Measurements from ENCODE around the gene MARCHF2. TPM values are rescaled to one million over a fixed set of nuclear protein-coding genes. Genes with fewer than 3 reads are reported as not detected.
"Not testable (repeated sequence)": the region's sequence is repeated elsewhere in the genome, so short reads cannot be mapped to it uniquely, and the experiment has no call there.

Gene MARCHF2
- total RNA-seq: 10 to 100 TPM; 10.3 to 11.1 TPM

DNA sequence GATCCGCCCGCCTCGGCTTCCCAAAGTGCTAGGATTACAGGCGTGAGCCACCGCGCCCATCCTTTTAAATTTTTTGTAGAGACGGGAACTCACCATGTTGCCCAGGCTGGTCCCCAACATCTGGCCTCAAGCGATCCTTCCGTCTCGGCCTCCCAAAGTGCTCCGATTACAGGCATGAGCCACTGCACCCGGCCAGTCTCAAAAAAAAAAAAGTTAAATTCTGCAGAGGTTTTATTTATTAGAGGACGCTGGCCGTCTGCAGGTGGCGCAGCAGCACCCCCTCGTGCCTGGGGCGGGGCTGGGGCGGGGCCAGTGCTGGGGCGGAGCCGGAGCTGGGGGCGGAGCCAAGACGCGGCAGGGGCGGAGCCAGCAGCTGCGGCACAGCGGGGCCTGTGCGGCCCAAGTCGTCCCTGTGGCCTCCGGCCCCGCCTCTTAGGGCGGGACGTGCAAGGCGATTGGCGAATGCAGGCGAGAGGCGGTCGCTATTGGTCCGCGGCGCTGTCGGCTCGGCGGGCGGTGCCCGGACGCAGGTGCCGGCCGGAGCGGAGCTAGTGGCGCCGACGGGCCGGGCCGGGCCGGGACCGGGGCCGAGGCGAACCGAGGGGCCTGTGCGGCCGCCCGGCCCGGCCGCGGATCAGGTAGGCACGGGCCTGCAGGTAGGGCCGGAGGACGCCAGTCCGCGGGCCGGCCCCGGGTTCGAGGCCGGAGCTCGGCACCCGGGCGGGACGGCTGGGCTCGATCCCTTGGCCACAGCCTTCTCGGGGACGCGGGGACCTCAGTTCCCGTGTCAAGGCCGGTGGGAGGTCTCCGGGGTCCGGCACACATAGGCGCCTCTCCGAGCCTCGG, at the start of gene MARCHF2:
Gene MARCHF2, plus strand, starts transcription at position 523 of the 846 bp plus-strand sequence. CDS start 8,536 bp downstream, outside the sequence.
- ChIA-PET CTCF (interaction anchor here (0.7 to 3.8 kb wide), 12 partner anchors 12 to 167 kb away, joined by 3 to 22 read pairs (median 4); partner anchors contain the start of genes MYO1F, RAB11B and ZNF414), POLR2A (interaction anchor here (0.6 to 2.1 kb wide), 9 partner anchors 8 to 203 kb away, joined by 3 to 9 read pairs (median 4); partner anchors contain the start of genes HNRNPM, MYO1F and ZNF414)

DNA sequence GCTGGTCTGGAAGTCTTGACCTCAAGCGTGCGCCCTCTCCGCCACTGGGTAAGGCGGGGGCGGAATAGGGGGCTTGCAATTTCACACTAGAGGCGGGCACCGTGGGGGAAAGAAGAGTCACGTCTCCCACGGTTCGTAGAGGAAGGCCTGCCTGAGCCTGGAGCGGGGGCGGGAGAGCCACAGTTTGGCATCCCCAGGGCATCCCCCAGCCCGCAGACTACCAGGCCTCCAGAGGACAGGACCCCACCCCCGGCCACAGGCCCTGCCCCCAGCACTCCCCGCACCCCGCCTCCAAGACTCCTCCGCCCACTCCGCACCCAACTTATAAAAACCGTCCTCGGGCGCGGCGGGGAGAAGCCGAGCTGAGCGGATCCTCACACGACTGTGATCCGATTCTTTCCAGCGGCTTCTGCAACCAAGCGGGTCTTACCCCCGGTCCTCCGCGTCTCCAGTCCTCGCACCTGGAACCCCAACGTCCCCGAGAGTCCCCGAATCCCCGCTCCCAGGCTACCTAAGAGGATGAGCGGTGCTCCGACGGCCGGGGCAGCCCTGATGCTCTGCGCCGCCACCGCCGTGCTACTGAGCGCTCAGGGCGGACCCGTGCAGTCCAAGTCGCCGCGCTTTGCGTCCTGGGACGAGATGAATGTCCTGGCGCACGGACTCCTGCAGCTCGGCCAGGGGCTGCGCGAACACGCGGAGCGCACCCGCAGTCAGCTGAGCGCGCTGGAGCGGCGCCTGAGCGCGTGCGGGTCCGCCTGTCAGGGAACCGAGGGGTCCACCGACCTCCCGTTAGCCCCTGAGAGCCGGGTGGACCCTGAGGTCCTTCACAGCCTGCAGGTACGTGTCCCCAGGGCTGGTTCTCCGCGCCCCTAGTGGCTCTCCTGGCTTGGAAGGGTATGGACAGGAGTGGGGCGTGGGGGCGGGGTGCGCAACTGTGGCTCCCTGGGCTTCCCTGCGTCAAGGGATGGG, 49.0 kb upstream of the MARCHF2 start, which contains the start of gene ANGPTL4:
Gene ANGPTL4, plus strand, starts transcription at position 353 of the 969 bp plus-strand sequence. Its CDS starts 167 bp downstream, at position 520.
- CTCF ChIA-PET: interaction anchor here (0.6 to 2.1 kb wide), 5 partner anchors 10 to 1585 kb away, joined by 3 to 11 read pairs (median 3); no protein-coding TSS in a partner anchor
- POLR2A ChIA-PET: interaction anchor here (0.6 to 1.7 kb wide), 2 partner anchors 26 to 1592 kb away, joined by 4 to 6 read pairs; partner anchors contain the start of genes RAB11B and VAV1

DNA sequence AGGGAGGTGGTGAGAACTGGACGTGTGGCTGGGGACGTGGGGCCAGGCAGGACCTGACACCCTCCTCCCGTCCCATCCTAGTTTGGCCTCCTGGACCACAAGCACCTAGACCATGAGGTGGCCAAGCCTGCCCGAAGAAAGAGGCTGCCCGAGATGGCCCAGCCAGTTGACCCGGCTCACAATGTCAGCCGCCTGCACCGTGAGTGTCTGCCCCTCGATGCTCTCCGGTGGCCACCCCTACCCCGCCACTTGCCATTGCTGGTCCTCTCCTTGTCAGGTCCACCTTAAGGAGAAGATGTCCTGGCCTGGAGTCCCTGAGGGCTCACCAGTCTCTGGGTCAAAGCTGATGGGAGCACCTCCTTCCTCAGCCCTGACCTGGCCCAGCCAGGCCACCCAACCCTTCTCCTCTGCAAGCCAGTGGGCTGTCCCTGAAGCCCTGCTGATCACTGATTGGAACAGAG, 47.0 kb upstream of the MARCHF2 start:
- CTCF ChIA-PET: no interaction called here
- POLR2A ChIA-PET: no interaction called here

DNA sequence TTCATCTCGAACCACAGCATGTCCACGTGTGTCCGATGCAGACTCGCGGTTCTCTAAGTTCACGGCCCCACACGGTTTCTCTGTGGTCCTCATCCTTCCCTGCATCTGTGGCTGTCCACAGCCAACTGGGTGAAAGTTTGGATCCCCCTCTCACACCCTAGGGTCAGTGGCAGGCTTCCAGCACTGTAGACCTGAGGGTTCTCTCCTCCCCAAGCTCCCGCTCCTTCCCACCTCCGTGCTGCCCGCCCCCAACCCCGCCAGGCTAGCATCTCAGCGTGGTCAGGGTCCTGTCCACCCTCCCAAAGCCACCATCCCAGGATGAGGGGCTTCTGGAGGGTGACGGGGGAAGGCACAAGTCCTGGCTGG, 46.2 kb upstream of the MARCHF2 start:
- ChIA-PET CTCF (interaction anchor here (1.0 kb wide), 1 partner anchor 14 kb away, joined by 3 read pairs; no protein-coding TSS in a partner anchor), POLR2A (no interaction called here)

DNA sequence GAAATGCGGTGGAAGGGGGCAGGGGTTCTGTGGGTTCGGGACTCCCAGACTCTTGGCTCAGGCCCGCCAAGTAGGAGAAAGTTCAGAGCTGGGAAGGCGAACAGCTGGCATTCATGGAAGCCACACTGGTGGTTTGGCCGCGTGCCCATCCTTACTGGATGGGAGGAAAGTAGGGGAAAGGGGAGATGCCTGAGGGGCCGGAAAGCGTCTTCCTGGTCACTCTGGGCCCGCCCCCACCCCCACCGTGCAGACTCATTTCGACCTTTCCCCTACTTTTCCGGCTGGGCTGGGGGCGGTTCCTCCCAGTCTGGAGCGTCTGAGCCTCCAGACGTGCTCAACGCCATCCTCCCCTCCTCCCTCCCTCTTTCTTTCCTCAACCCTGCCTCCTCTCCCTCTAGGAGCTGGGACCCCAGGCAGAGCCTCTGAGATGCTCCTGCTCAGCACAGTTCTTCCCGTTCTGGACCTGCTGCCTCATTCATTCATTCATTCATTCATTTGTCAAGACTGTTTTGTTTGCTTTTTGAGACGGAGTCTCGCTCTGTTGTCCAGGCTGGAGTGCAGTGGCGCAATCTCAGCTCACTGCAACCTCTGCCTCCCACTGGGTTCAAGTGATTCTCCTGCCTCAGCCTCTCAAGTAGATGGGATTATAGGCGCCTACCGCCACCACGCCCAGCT, 45.6 kb upstream of the MARCHF2 start:
- POLR2A ChIA-PET: no interaction called here
- CTCF ChIA-PET: interaction anchor here (0.6 to 1.0 kb wide), 3 partner anchors 15 to 43 kb away, joined by 3 to 4 read pairs (median 3); no protein-coding TSS in a partner anchor

DNA sequence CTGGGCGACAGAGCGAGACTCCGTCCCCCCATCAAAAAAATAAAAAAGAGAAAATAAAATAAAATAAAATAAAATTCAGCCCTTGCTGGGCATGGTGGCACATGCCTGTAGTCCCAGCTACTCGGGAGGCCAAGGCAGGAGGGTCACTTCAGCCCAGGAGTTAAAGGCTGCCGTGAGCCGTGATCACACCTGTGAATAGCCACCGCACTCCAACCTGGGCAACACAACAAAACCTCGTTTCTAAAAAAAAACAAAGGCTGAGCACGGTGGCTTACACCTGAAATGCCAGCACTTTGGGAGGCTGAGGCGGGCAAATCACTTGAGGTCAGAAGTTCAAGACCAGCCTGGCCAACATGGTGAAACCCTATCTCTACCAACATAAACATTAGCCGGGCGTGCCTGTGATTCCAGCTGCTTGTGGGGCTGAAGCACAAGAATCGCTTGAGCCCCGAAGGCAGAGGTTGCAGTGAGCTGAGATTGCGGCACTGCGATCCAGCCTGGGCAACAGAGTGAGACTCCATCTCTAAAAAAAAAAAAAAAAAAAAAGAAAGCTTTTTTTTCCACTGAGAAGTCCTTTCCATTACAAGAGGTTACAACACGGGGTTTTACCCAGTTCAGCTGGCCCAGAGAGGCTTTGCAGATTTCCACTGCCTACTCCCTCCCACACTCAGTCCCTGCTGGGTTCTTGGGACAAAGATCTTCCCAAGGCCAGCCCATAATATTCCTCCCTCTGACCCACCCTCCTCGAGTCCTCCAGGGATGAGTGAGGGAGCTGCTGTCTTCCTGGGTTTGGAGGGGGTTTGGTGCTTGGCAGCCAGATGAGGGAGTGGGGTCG, 42.7 kb upstream of the MARCHF2 start:
- ChIA-PET POLR2A (no interaction called here), CTCF (interaction anchor here (1.8 kb wide), 1 partner anchor 17 kb away, joined by 4 read pairs; no protein-coding TSS in a partner anchor)

DNA sequence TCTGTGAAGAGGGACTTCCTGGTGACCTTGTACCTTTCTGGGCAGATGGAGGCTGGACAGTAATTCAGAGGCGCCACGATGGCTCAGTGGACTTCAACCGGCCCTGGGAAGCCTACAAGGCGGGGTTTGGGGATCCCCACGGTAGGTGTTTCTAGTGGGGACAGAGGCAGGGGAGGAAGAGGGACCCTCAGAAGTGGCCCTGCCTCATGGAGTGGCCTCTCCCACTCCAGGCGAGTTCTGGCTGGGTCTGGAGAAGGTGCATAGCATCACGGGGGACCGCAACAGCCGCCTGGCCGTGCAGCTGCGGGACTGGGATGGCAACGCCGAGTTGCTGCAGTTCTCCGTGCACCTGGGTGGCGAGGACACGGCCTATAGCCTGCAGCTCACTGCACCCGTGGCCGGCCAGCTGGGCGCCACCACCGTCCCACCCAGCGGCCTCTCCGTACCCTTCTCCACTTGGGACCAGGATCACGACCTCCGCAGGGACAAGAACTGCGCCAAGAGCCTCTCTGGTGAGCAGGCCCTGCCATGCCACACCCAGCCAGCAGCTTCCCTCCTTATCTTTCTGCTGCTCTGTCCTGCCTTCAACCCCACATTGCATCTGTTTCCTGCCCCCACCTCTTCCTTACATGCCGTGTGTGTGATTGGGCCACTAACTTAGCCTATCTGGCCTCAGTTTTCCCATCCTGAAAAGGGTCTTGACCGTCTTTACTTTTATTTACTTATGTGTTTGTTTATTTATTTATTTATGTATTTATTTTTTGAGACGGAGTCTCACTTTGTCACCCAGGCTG, 41.9 kb upstream of the MARCHF2 start:
- ChIA-PET CTCF (interaction anchor here (0.7 to 1.8 kb wide), 2 partner anchors 18 to 115 kb away, joined by 3 to 4 read pairs; no protein-coding TSS in a partner anchor), POLR2A (no interaction called here)

- CTCF ChIA-PET: interaction anchor here (0.6 kb wide), 1 partner anchor 55 kb away, joined by 4 read pairs; no protein-coding TSS in a partner anchor
- POLR2A ChIA-PET: no interaction called here
Observed at GRCh38 chr19:8373867-8374813, 39.0 kb upstream of the MARCHF2 start.

DNA sequence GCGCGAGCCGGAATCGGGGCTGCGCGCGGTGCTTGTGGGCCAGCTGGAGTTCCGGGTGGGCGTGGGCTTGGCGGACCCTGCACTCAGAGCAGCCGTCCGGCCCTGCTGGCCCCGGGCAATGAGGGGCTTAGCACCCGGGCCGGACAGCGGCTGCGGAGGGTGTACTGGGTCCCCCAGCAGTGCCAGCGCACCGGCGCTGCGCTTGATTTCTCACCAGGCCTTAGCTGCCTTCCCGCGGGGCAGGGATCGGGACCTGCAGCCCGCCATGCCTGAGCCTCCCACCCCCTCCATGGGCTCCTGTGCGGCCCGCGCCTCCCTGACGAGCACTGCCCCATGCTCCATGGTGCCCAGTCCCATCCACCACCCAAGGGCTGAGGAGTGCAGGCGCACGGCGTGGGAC, 37.3 kb upstream of the MARCHF2 start:
- CTCF ChIA-PET, POLR2A ChIA-PET: not testable (repeated sequence)

GRCh38 chr19:8376373-8376974, 36.6 kb upstream of the MARCHF2 start:
- CTCF ChIA-PET: interaction anchor here (1.2 kb wide), 1 partner anchor 23 kb away, joined by 6 read pairs; no protein-coding TSS in a partner anchor
- POLR2A ChIA-PET: interaction anchor here (0.6 kb wide), 1 partner anchor 47 kb away, joined by 3 read pairs; no protein-coding TSS in a partner anchor

GRCh38 chr19:8377598-8377997, 35.5 kb upstream of the MARCHF2 start:
- POLR2A ChIA-PET: no interaction called here

GRCh38 chr19:8379156-8379891, 33.8 kb upstream of the MARCHF2 start:
- POLR2A ChIA-PET: not testable (repeated sequence)
- CTCF ChIA-PET: interaction anchor here (1.1 to 1.6 kb wide), 2 partner anchors 16 to 31 kb away, joined by 3 to 4 read pairs; partner anchors contain the start of gene ANGPTL4

More at GRCh38 chr19:8377598-8377997, 35.5 kb upstream of the MARCHF2 start:
- CTCF ChIA-PET: interaction anchor here (0.6 to 1.6 kb wide), 3 partner anchors 24 to 255 kb away, joined by 3 to 6 read pairs (median 4); no protein-coding TSS in a partner anchor

DNA sequence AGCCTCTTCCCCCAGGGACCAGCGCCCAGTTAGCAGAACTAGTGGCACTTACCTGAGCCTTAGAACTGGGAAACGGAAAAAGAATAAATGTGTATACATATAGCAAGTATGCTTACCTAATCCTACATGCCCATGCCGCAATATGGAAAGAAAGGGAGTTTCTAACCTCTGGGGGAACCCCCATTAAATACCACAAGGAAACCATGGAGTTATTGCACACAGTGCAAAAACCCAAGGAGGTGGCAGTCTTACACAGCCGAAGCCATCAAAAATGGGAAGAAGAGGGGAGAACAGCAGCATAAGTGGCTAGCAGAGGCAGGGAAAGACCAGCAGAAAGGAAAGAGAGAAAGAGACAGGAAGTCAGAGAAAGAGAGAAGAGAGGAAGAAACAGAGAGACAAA, 28.5 kb upstream of the MARCHF2 start:
- POLR2A ChIA-PET, CTCF ChIA-PET: not testable (repeated sequence)

GRCh38 chr19:8385103-8385502, 28.0 kb upstream of the MARCHF2 start:
- POLR2A ChIA-PET, CTCF ChIA-PET: not testable (repeated sequence)

DNA sequence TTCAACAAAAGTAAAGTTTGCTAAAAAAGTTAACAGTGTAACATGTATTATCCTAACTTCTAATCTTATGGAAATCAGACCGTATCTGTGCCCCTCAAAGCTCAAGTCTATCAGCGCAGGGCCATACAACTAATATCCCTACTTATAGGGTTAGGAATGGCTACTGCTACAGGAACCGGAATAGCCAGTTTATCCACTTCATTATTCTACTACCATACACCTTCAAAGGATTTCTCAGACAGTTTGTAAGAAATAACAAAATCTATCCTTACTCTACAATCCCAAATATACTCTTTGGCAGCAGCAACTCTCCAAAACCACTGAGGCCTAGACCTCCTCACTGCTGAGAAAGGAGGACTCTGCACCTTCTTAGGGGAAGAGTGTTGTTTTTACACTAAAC, 27.5 kb upstream of the MARCHF2 start:
- CTCF ChIA-PET, POLR2A ChIA-PET: not testable (repeated sequence)

Data from activated CD8-positive, alpha-beta memory T cell treated with anti-CD3 and anti-CD28 coated beads for 36 hours (primary cell).